HG03095 (cell line): ENCODE results near the gene DCAF5.

Experiments
- ATAC-seq: cut with Tn5 transposase; IDR thresholded peaks from one replicate; pipeline ENCODE4 v1.9.1; 2021; ENCODE audit warnings: moderate library complexity; ENCODE audit not compliant: unreplicated experiment

DCAF5 gene

GRCh38 chr14:69105326-69105725, 47.6 kb downstream of the DCAF5 start:
- ATAC-seq, result no peak

- ATAC-seq, result no peak
Measured at GRCh38 chr14:69101331-69101826, 51.5 kb downstream of the DCAF5 start.

- ATAC-seq, result no peak
Measured at GRCh38 chr14:69097974-69098373, 54.9 kb downstream of the DCAF5 start.

GRCh38 chr14:69096781-69097475, 56.0 kb downstream of the DCAF5 start:
- ATAC-seq, result no peak

GRCh38 chr14:69096246-69096645, 56.7 kb downstream of the DCAF5 start:
- no peak for ATAC-seq

GRCh38 chr14:69094481-69094880, 58.4 kb downstream of the DCAF5 start:
- ATAC-seq, result no peak

GRCh38 chr14:69093631-69094421, 59.1 kb downstream of the DCAF5 start:
- ATAC-seq, result no peak

DNA sequence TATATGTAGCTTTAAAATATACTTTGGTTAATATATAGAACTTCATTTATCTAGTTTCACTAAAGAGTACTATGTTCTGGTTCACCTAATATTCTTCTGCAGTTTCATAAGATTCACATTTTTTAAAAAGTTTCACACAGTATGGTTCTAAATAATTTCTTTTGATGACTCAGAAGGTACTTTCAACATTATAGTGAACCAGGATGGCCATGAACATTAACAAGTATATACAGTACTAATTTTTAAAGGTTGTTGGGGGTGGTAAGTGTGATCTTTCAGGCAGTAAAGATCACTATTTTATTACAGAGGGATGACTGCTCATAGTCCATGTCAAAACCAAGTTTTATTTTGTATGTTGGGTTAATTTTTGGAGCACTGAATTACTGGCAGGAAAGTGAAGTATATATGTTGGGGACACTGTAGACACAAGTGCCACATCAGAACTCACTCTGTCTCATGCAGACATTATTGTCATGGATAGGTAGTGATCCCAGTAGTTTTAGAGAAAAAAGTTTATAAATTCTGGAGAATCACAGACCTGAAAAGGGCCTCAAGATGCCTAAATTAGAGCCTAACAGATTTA, 60.0 kb downstream of the DCAF5 start:
- ATAC-seq, result no peak

DNA sequence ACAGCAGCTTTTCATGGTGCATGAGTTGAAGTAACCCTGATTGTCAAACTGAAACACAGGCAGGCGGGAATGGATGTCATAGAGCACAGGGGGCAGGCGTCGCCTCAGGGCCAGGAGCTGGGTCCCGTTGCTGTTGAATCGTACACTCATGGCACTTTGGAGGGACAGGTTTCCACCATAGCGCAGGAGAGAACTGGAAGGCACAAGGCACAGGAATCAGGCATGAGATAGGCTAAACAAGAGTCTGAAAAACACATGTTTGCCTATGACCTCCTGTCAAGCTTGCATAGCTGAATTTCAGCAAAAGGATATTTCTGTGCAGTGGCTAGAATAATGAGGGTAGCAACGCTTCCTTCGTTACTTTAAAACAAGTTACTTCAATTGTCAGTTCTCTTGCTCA, 61.2 kb downstream of the DCAF5 start:
- no peak for ATAC-seq

- ATAC-seq, result no peak
Measured at GRCh38 chr14:69091006-69091405, 61.9 kb downstream of the DCAF5 start.

- ATAC-seq, result no peak
Measured at GRCh38 chr14:69090187-69090789, 62.6 kb downstream of the DCAF5 start.

DNA sequence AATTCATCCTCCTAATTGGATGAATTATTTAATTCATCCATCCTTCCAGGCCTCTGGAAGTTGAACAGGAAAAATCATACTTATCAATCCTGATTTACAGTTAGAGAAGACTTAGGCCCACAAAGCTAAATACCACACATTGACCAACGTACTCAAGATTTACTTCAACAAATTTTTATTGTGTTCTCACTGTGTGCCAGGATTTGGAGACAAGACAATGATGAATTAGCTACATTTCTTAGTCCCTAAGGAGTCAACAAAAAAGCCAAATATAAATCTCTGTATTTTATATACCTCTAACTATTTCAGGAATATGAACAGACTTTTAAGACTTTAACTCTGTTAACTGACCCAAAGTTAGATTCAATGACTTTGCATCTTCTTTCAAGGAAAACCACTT, 63.9 kb downstream of the DCAF5 start:
- no peak for ATAC-seq

GRCh38 chr14:69088586-69088985, 64.3 kb downstream of the DCAF5 start:
- no peak for ATAC-seq

- no peak for ATAC-seq
Measured at GRCh38 chr14:69087061-69087461, 65.9 kb downstream of the DCAF5 start.

DNA sequence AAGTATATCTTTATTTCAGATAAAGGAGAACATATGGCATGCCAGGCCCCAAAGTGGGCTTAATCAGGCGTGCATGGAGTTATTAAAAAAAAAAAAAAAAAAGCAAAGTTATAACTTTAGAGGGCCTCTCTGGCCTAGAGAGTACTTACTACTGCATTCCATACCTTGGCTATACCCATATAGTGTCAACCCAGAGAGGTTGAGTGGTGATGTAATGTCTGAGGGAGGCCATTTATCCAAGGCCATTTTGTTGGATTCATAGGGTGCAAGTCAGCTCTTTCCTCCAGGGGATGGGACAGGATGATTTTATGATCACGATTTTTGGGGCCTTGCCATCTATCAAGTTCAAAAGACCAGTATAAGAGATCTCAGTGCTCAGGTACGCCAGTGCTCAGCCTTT, 66.4 kb downstream of the DCAF5 start:
- no peak for ATAC-seq

GRCh38 chr14:69084023-69084422, 68.9 kb downstream of the DCAF5 start:
- no peak for ATAC-seq

GRCh38 chr14:69083181-69083580, 69.7 kb downstream of the DCAF5 start:
- ATAC-seq, result no peak

GRCh38 chr14:69081271-69081670, 71.6 kb downstream of the DCAF5 start:
- no peak for ATAC-seq

GRCh38 chr14:69079747-69080146, 73.2 kb downstream of the DCAF5 start:
- no peak for ATAC-seq

GRCh38 chr14:69079188-69079742, 73.7 kb downstream of the DCAF5 start:
- no peak for ATAC-seq

DNA sequence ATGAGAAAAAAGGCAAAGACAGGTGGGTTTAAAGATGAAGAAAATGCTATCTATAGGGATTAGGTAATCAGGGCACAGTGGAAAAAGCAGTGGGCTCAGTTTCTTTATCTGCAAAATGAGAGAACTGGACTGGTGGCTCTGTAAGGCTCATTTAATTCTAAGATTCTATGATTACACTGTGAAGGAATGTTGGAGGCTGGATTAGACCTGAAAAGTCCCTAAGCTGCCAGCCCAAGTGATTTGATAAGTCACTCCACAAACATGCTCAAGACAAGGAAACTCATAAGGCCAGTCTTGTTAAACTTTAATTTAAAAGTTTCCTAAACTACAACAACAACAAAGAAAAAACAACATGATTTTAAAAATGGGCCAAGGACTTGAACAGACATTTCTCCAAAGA, 75.1 kb downstream of the DCAF5 start:
- no peak for ATAC-seq
